RWPE2 (cell line): Measurements from ENCODE around the gene C14orf93.
A peak's percentile ranks its signal among the peaks of the same experiment; 100 is the strongest.
"Not testable (repeated sequence)": the region's sequence is repeated elsewhere in the genome, so short reads cannot be mapped to it uniquely, and the experiment has no call there.

ENCODE experiments used
- ATAC-seq: fragments of 200-7000 bp; cut with Tn5 transposase; 3 replicates; pipeline ENCODE4 v1.9.1; 2021; ENCODE audit warnings: low read depth
- DNase-seq: peaks from one replicate; pipeline ENCODE4 v3.0.0-alpha.2; 2020; ENCODE audit warnings: low spot score
- H3K27ac ChIP-seq: fragments of 450-650 bp; 2 replicates; pipeline ENCODE4 v1.5.1; 2017; ENCODE audit warnings: mild to moderate bottlenecking; ENCODE audit not compliant: poor library complexity, severe bottlenecking
- H3K27me3 ChIP-seq: fragments of 250-450 bp; sonication (Bioruptor Pico); 2 replicates; pipeline ENCODE4 v1.5.1; 2021; ENCODE audit warnings: mild to moderate bottlenecking, moderate library complexity; ENCODE audit not compliant: insufficient read depth, poor library complexity, severe bottlenecking
- H3K36me3 ChIP-seq: fragments of 250-450 bp; sonication (Bioruptor Pico); 2 replicates; pipeline ENCODE4 v1.5.1; 2020; ENCODE audit warnings: low read depth, mild to moderate bottlenecking, moderate library complexity
- H3K4me1 ChIP-seq: fragments of 250-450 bp; sonication (Bioruptor Pico); 2 replicates; pipeline ENCODE4 v1.5.1; 2021; ENCODE audit warnings: mild to moderate bottlenecking, moderate library complexity; ENCODE audit not compliant: insufficient read depth, poor library complexity, severe bottlenecking
- H3K4me3 ChIP-seq: fragments of 250-450 bp; sonication (Bioruptor Pico); 2 replicates; pipeline ENCODE4 v1.5.1; 2021; ENCODE audit warnings: mild to moderate bottlenecking, moderate library complexity; ENCODE audit not compliant: severe bottlenecking
- H3K9me3 ChIP-seq: fragments of 250-450 bp; sonication (Bioruptor Pico); 2 replicates; pipeline ENCODE4 v1.5.1; 2021; ENCODE audit warnings: mild to moderate bottlenecking, moderate library complexity; ENCODE audit not compliant: severe bottlenecking
- CTCF ChIP-seq: fragments of 450-650 bp; IDR thresholded peaks from one replicate; pipeline ENCODE4 v1.5.1; 2017; ENCODE audit warnings: mild to moderate bottlenecking, moderate library complexity; ENCODE audit not compliant: poor library complexity, severe bottlenecking

Gene C14orf93

GRCh38 chr14:22962061-22962676 lies 47.8 kb downstream of the C14orf93 start:
- ATAC-seq (no peak), DNase-seq (no peak)
- Histone ChIP-seq H3K4me3 (no peak overlapping the region), H3K4me1 (no peaks in the 10 kb centered on the region), H3K9me3 (no peaks in the 10 kb centered on the region), H3K27ac (no peak overlapping the region), H3K27me3 (no peaks in the 10 kb centered on the region), H3K36me3 (no peaks in the 10 kb centered on the region)
- TF ChIP-seq CTCF = no peak

- no peak for TF ChIP-seq CTCF
- Histone ChIP-seq H3K9me3 (no peaks in the 10 kb centered on the region), H3K27ac (peak overlapping the region; percentile 78), H3K4me3 (peak overlapping the region; percentile 54), H3K36me3 (peaks cover 39% of the 10 kb centered on the region), H3K4me1 (peaks cover 9% of the 10 kb centered on the region), H3K27me3 (no peaks in the 10 kb centered on the region)
- ATAC-seq (no peak), DNase-seq (no peak)
These were observed 54.0 kb downstream of the C14orf93 start for GRCh38 chr14:22955702-22956569.

GRCh38 chr14:22952418-22952817 lies 57.5 kb downstream of the C14orf93 start:
- Histone ChIP-seq H3K4me3 (no peak overlapping the region), H3K4me1 (peaks cover 9% of the 10 kb centered on the region), H3K36me3 (peaks cover 71% of the 10 kb centered on the region), H3K27ac (no peak overlapping the region), H3K9me3 (no peaks in the 10 kb centered on the region), H3K27me3 (no peaks in the 10 kb centered on the region)
- no peak for DNase-seq
- no peak for TF ChIP-seq CTCF
- no peak for ATAC-seq

- H3K4me3 ChIP-seq, H3K4me1 ChIP-seq, ATAC-seq, H3K27me3 ChIP-seq, DNase-seq, H3K27ac ChIP-seq, H3K9me3 ChIP-seq: not testable (repeated sequence)
- peaks cover 77% of the 10 kb centered on the region for H3K36me3 ChIP-seq
These were observed 58.1 kb downstream of the C14orf93 start for GRCh38 chr14:22951795-22952194.

GRCh38 chr14:22945642-22946041 lies 64.3 kb downstream of the C14orf93 start:
- H3K27me3 ChIP-seq = no peaks in the 10 kb centered on the region
- ATAC-seq (no peak), DNase-seq (no peak)
- no peaks in the 10 kb centered on the region for H3K9me3 ChIP-seq
- no peak for TF ChIP-seq CTCF
- H3K4me3 ChIP-seq = no peak overlapping the region
- peaks cover 81% of the 10 kb centered on the region for H3K36me3 ChIP-seq
- H3K27ac ChIP-seq = no peak overlapping the region
- no peaks in the 10 kb centered on the region for H3K4me1 ChIP-seq
